ENCODE measurements around the gene BCL2.

BCL2 gene

DNA sequence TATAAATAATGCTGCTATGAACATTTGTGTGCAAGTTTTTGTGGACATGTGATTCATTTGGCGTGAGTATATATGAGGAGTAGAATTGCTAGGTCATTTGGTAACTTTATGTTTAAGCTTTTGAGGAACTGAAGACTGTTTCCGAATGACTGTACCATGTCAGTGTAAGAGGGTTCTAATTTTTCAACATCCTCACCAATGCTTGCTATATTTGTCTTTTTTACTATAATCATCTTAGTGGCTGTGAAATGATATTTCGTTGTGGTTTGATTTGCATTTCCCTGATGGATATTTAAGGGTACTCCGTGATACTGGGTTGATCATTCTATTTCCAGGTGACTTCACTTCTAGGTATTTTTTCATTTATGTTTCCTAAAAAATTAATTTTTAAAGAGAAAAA lies 241.1 kb downstream of the BCL2 start:
- in situ Hi-C loops (cut with MboI; ENCODE audit: low sequenced_read_pairs, unreplicated experiment): loop anchor here (10.0 kb wide), 1 partner anchor 64 kb away; no protein-coding TSS in a partner anchor
- peak; percentile 65 for DNase-seq (ENCODE audit: low spot score)
- TF ChIP-seq, protein P1, sequence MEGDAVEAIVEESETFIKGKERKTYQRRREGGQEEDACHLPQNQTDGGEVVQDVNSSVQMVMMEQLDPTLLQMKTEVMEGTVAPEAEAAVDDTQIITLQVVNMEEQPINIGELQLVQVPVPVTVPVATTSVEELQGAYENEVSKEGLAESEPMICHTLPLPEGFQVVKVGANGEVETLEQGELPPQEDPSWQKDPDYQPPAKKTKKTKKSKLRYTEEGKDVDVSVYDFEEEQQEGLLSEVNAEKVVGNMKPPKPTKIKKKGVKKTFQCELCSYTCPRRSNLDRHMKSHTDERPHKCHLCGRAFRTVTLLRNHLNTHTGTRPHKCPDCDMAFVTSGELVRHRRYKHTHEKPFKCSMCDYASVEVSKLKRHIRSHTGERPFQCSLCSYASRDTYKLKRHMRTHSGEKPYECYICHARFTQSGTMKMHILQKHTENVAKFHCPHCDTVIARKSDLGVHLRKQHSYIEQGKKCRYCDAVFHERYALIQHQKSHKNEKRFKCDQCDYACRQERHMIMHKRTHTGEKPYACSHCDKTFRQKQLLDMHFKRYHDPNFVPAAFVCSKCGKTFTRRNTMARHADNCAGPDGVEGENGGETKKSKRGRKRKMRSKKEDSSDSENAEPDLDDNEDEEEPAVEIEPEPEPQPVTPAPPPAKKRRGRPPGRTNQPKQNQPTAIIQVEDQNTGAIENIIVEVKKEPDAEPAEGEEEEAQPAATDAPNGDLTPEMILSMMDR (IDR thresholded peaks at IDR 0.05; ENCODE audit: borderline replicate concordance, control extremely low read depth, extremely low read depth, insufficient read depth, missing control alignments): no peak

DNA sequence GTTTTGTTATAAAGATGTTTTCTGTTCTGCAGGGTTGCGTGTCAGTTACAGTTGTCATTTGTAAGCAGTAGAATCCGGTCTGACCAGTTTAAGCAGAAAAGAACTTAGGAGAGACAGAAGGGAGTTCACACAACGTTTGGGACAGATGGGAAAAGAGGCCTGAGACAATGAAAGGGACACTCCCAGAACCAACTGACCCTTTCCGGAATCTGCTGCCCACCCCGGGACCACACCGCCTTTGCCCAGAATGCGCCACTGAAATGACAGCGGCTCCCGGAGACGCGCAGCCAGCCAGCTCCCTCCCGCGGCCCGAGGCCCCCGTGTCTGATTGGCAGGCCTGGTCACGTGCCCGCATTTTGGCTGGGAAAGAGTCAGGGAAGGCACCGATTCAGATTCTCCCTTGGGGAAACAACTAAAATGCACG lies 244.6 kb downstream of the BCL2 start:
- in situ Hi-C loops (cut with MboI; ENCODE audit: low sequenced_read_pairs, unreplicated experiment): loop anchor here (10.0 kb wide), 1 partner anchor 60 kb away; no protein-coding TSS in a partner anchor
- peak; percentile 71 for DNase-seq (ENCODE audit: low spot score)

DNA sequence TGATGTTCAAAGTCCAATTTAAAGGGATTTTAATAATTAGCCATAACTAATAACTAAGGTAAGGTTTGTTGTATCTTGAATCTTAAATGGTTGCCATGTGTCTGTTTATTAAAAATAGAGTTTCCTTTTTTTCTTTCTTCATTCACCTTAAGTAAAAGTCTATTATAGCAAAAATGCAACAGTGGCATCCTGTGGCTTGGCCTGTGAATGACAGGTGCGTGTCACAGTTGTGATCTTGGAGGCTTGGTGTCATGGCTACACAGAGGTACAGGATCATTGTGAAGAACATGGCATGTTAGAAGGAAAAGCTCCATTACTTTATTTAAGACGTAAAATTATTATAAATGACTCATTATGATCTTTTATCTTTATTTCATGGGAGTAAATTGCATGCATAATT lies 246.1 kb downstream of the BCL2 start:
- peak; percentile 79 for DNase-seq (ENCODE audit: low spot score)

More for the DNA sequence above, 244.6 kb downstream of the BCL2 start:
- TF ChIP-seq, protein P1 (IDR thresholded peaks at IDR 0.05; ENCODE audit: borderline replicate concordance, control extremely low read depth, extremely low read depth, insufficient read depth, missing control alignments): no peak

More for the DNA sequence above, 246.1 kb downstream of the BCL2 start:
- in situ Hi-C loops (cut with MboI; ENCODE audit: low sequenced_read_pairs, unreplicated experiment): loop anchor here (10.0 kb wide), 1 partner anchor 59 kb away; no protein-coding TSS in a partner anchor
- TF ChIP-seq, protein P1 (IDR thresholded peaks at IDR 0.05; ENCODE audit: borderline replicate concordance, control extremely low read depth, extremely low read depth, insufficient read depth, missing control alignments): peak; percentile 62
